Measurements from ENCODE around the gene ADD2.

Gene ADD2

GRCh38 chr2:70646420-70646818 lies 121.6 kb downstream of the ADD2 start:
- no peak for TF ChIP-seq CTCF (IDR thresholded peaks at IDR 0.05; ENCODE audit: low read depth, low read length, missing control alignments)
- H3K4me3 ChIP-seq (ENCODE audit: low read depth, low read length): no peak overlapping the region
- no peak for DNase-seq (ENCODE audit: low read depth)

- peak; percentile 46 for TF ChIP-seq CTCF (IDR thresholded peaks at IDR 0.05; ENCODE audit: low read depth, low read length, missing control alignments)
- DNase-seq (ENCODE audit: low read depth): no peak
- H3K4me3 ChIP-seq (ENCODE audit: low read depth, low read length): no peak overlapping the region
Measured at GRCh38 chr2:70645733-70646419, 122.1 kb downstream of the ADD2 start.

- TF ChIP-seq CTCF (IDR thresholded peaks at IDR 0.05; ENCODE audit: low read depth, low read length, missing control alignments): peak; percentile 30
- DNase-seq (ENCODE audit: low read depth): no peak
- no peak overlapping the region for H3K4me3 ChIP-seq (ENCODE audit: low read depth, low read length)
Measured at GRCh38 chr2:70643715-70644114, 124.3 kb downstream of the ADD2 start.

GRCh38 chr2:70641263-70641784 lies 126.7 kb downstream of the ADD2 start:
- no peak for DNase-seq (ENCODE audit: low read depth)
- no peak overlapping the region for H3K4me3 ChIP-seq (ENCODE audit: low read depth, low read length)
- TF ChIP-seq CTCF (IDR thresholded peaks at IDR 0.05; ENCODE audit: low read depth, low read length, missing control alignments): no peak

GRCh38 chr2:70639841-70640436 lies 128.1 kb downstream of the ADD2 start:
- no peak for DNase-seq (ENCODE audit: low read depth)
- no peak overlapping the region for H3K4me3 ChIP-seq (ENCODE audit: low read depth, low read length)
- TF ChIP-seq CTCF (IDR thresholded peaks at IDR 0.05; ENCODE audit: low read depth, low read length, missing control alignments): no peak

- no peak overlapping the region for H3K4me3 ChIP-seq (ENCODE audit: low read depth, low read length)
- DNase-seq (ENCODE audit: low read depth): no peak
- no peak for TF ChIP-seq CTCF (IDR thresholded peaks at IDR 0.05; ENCODE audit: low read depth, low read length, missing control alignments)
Measured at GRCh38 chr2:70638561-70638960, 129.4 kb downstream of the ADD2 start.
